GM23248 (cell line): ENCODE results near the gene TNK1.

Source experiments
- EZH2 ChIP-seq: fragments of 200-600 bp; sonication (generic); IDR thresholded peaks from 2 replicates; pipeline ENCODE4 v1.6.1; 2018; ENCODE audit warnings: antibody characterized with exemption, mild to moderate bottlenecking; ENCODE audit not compliant: insufficient read depth, poor library complexity, severe bottlenecking
- EZH2phosphoT487 ChIP-seq: fragments of 200-600 bp; sonication (generic); IDR thresholded peaks from 2 replicates; pipeline ENCODE4 v1.6.1; 2018; ENCODE audit warnings: antibody characterized with exemption, moderate library complexity, mild to moderate bottlenecking, low read depth; ENCODE audit not compliant: insufficient read depth

DNA sequence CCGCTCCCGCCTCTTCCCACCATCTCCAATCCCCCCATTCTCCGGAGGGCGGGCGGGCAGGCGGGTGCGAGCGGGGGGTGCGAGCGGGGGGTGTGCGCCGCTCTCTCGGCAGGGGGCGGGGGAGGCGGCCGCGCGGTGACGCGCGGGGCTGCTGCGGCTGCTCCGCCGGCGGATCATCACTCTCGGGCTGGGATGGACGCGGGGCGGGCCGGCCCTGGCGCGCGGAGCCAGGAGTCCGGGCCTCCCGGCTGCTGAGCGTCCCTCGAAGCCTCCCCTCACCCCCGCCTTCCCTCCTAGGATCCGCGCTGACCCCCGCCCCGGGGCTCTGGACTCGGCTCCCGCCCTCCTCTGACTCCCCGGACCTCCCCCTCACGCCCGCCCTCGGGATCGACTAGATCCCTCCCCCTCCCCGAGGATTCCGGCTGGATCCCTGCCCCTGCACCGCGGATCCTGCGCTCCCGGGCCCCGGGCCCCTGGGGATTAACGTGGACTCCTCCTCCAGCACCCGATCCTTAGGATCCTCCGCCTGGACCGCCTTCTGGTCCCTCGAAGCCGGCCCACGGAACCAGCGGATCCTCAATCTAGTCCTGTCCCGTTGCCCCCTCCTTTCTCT lies 24.0 kb downstream of the TNK1 start:
- TF ChIP-seq EZH2 (no peak), EZH2phosphoT487 (no peak)
